ENCODE results near the gene CFAP107.
"Not testable (repeated sequence)": the region's sequence is repeated elsewhere in the genome, so short reads cannot be mapped to it uniquely, and the experiment has no call there.

The CFAP107 gene, protein sequence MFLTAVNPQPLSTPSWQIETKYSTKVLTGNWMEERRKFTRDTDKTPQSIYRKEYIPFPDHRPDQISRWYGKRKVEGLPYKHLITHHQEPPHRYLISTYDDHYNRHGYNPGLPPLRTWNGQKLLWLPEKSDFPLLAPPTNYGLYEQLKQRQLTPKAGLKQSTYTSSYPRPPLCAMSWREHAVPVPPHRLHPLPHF

GRCh38 chr1:12745992-12746323, at the start of gene CFAP107:
Gene CFAP107 (plus strand): TSS chr1:12746200. CDS start chr1:12746431, 231 bp downstream.
- no peak for DNase-seq (ENCODE audit: low read depth)

DNA sequence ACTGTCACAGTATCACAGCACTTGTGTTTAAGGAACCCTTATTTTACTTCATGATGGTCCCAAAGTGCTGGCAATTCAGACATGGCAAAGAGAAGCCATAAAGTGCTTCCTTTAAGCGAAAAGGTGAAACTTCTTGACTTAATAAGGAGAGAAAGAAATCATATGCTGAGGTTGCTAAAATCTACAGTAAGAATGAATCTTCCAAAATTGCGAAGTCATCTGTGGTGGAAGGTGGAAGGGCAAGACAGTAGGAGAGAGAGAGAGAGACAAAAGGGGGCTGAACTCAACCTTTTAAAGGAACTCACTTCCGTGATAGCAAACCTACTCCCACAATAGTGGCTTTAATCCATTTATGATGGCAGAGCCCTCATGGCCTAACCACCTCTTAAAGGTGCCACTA, 49.3 kb upstream of the CFAP107 start:
- DNase-seq (ENCODE audit: low read depth) = no peak

DNA sequence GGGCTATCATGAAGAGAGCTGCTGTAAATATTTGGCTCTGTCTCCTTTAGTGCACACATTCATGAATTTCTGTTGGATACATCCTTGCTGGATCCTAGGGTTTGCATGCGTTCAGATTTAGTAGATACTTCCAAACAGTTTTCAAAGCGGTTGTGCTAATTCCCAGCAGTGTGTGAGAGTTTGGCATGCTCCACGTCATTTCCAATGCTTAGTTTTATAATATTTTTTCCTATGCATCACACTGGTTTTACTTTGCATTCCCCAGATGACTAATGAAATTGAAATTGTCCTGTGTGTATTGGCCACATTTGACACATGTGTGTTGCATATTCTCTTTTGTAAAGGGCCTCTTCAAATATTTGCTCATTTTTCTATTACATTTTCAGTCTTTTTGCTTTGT, 48.6 kb upstream of the CFAP107 start:
- no peak for DNase-seq (ENCODE audit: low read depth)

DNA sequence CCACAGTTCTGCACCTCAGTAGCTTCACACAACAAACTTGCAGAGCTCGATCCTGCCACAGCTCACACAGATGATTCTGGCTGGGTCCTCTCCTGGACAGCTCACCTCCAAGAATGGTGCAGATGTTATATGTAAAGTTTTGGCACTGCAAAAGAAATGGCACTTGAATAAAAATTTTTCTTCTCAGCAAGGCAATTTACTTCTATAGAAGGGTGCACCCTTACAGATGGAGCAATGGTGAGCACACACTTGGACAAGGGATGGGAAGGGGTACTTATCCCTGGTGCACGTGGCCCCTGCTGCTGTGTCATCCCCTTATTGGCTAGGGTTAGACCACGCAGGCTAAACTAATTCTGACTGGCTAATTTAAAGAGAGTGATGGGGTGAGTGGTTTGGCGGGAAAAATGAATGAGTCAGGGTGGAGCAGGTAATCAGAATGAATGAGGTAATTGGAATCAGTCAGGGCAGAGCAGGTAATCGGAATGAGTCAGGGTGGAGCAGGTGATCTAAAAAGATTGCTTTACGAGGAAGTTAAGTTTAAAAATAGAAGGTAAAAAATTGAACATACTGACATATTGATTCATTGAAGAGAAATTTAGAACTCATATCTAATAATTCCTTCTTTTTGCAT, 42.1 kb upstream of the CFAP107 start:
- no peak for DNase-seq (ENCODE audit: low read depth)

- DNase-seq (ENCODE audit: low read depth) = no peak
These were observed 39.9 kb upstream of the CFAP107 start for GRCh38 chr1:12706061-12706460.

DNA sequence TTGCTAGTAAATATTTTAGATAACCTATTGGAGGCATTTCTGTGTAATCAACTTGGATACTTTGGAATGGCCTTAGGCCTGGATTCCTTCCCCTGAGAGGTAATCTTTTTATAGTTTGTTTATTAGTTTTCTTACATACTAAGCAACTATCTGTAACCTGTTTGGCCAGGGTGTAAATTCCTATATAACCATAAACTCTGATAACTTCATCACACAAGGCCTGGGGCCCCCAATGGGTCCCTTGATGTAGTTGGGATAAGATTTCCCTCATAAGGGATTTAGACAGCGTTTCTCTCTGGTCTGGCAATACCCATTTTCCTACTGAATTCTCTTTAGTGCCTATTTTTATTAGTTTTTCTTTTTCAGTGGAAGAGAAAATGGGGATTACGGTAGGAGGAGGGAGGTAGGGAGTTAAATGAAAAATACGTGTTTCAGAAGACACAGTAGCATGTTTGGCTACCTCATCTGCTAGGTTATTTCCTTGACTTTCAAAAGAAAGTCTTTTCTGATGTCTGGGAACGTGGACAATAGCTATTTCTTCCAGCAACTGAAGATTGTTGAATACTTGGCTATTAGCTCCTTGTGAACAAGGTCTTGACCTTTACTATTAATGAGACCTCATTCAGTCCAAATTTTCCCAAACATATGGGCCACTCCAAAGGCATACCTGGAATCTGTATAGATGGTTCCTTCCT, 37.5 kb upstream of the CFAP107 start:
- no peak for DNase-seq (ENCODE audit: low read depth)

DNA sequence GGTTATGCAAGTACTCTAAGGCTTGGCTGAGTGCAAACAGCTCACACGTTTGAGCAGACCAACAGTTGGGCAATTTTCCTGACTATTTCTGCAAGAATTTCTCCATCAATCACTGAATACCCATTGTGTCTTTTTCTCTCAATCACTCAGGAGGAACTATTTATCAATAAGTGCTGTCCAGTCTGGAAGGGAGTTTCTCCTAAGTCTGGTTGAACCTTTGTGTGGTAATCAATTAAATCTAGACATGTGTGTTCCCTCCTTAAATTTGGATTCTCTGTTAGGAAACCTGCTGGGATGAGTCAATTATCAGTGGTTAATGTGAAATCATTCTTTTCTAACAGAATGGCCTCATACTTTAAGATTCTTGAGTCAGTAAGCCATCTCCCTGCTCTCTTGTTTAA, 36.9 kb upstream of the CFAP107 start:
- no peak for DNase-seq (ENCODE audit: low read depth)

- DNase-seq (ENCODE audit: low read depth) = no peak
These were observed 36.3 kb upstream of the CFAP107 start for GRCh38 chr1:12709696-12710095.

DNA sequence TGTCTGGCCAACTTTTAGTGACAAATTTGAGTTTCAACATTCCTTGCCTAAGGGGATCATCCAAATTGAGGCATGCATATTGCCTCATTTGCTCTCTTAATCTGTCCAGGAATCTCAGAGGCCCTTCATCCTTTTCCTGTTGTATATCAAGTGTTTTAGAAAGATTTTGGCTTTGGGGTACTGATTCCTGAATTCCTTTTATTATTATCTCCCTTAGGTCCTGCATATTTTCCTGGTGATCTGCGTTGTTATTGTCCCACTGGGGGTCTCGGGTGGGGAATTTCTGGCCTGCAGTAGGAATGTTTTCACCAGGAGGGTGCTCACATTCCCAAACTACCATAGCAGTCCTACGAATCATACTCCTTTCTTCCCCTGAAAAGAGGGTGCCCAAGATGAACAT, 34.5 kb upstream of the CFAP107 start:
- DNase-seq (ENCODE audit: low read depth) = no peak

GRCh38 chr1:12712076-12712475, 33.9 kb upstream of the CFAP107 start:
- no peak for DNase-seq (ENCODE audit: low read depth)

DNA sequence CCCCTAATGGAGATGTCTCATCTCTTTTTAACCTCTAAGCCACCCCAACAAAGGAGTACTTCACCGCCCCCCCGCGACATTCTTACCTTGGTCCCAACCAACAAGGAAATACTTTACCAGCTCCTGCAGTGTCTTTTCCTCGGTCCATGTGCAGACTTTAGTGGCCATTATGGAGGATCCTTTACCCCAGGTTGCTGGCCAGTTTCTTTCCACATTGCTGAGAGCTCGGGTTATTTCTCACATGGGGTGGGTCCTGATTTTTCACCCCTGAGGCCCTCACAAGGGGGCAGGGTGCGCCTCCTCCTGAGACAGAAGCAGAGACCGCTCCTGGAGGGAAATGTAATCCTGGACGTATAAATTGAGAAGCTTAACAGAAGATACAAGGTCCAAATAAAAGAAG, 33.1 kb upstream of the CFAP107 start:
- DNase-seq (ENCODE audit: low read depth) = no peak

DNA sequence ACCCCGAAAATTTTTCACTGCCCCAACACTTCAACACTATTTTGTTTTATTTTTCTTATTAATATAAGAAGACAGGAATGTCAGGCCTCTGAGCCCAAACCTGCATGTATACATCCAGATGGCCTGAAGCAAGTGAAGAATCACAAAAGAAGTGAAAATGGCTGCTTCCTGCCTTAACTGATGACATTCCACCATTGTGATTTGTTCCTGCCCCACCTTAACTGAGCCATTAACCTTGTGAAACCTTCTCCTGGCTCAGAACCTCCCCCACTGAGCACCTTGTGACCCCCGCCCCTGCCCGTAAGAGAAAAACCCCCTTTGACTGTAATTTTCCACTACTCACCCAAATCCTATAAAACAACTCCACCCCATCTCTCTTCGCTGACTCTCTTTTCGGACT, 32.3 kb upstream of the CFAP107 start:
- not testable (repeated sequence) for DNase-seq (ENCODE audit: low read depth)

GRCh38 chr1:12714710-12715475, 31.1 kb upstream of the CFAP107 start:
- DNase-seq (ENCODE audit: low read depth) = no peak

- no peak for DNase-seq (ENCODE audit: low read depth)
These were observed 30.0 kb upstream of the CFAP107 start, which contains the start of gene AADACL3 for GRCh38 chr1:12715896-12716437. Gene AADACL3 (plus strand): TSS chr1:12716110. CDS start chr1:12716177, 67 bp downstream.

DNA sequence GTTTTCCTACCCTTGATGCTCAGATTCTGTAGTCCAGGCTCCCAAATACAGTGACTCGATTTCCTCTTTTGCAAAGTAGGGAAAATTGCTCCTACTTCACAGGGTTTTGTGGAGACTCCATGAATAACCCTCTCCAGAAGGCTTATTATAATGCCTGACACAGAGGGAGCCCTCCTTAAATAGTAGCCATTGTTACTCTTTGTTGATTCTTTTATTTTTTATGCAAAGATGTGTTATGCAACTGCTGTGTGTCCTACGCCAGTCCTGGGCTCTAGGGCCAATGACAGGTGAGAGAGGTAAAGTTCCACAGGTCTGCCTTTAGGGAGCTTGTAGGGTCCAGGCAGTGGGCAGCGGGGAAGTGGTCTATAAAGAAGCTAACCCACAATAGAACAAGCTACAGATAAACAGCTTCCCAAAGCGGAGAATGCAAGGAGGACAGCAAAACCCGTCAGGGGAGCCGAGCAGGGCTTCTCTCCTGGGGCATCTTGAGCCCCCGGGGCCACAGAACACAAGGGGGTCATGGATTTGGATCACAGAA, 28.6 kb upstream of the CFAP107 start:
- DNase-seq (ENCODE audit: low read depth) = no peak

DNA sequence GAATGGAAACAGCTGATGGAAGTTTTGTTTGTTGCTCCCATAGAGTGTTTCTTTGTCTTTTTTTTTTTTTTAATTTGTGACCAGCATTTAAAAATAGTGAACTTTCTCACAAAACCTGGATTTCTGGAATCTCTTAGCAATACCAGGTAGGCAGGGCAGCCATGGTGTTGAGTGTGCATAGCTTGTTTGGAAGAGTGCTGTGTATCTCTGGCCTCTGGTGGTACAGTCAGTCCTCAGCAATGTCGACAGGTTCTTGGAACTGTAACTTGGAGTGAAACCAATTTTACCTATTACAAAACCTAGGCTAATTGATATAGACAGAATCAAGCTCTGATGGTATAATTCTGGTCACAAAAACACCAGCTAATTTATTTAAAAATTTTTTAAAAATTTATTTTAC, 23.4 kb upstream of the CFAP107 start:
- DNase-seq (ENCODE audit: low read depth) = no peak

DNA sequence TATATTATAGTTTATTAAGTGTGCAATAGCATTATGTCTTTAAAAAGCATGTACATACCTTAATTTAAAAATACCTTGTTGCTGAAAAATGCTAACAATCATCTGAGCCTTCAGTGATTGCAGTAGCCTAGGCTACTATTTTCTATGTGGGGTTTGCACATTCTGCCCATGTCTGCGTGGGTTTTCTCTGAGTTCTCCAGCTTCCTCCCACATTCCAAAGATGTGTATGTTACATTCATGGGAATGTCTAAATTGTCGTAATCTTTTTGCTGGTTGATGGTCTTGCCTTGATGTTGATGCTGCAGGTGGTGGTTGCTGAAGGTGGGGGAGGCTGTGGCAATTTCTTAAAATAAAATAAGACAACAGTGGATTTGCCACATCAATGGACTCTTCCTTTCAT, 17.6 kb upstream of the CFAP107 start:
- DNase-seq (ENCODE audit: low read depth) = no peak

GRCh38 chr1:12730156-12730555, 15.8 kb upstream of the CFAP107 start:
- no peak for DNase-seq (ENCODE audit: low read depth)

GRCh38 chr1:12731084-12731483, 14.9 kb upstream of the CFAP107 start:
- not testable (repeated sequence) for DNase-seq (ENCODE audit: low read depth)

DNA sequence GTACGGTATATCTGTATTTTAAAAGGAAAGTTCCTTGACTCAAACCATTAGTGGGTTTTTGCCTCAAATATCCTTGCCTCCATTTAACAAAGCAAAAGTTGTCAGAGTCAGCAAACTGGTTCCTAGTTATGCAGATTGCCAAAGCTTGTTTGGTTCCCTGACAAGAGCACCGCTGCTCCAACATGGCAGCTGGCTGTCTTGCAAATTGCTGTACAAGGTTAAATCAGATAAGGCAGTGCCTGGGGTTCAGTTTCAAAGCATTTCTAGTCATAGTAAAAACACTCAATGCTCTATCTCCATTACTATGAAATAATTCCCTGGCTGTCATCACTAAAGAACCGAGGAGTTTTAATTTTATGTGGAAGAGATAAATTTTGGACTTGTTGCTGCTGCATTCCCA, 11.3 kb upstream of the CFAP107 start:
- DNase-seq (ENCODE audit: low read depth) = no peak

GRCh38 chr1:12738934-12739333, 7.1 kb upstream of the CFAP107 start:
- no peak for DNase-seq (ENCODE audit: low read depth)

DNA sequence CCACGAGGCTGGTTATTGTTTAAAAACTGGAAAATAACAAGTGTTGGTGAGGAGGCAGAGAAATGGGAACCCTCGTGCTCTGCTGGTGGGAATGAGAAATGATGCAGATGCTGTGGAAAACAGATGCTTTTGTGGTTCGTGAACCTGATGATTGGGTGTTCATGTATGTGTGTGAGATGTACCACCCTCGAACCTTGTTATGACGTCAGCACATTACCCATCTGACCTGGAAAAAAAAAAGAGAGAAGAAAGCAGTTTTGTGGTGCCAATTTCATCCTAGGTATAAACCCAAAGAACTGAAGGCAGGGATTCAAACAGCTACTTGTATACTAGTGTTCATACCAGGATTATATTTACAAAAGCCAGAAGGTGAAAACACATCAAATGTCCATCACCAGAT, 6.4 kb upstream of the CFAP107 start:
- DNase-seq (ENCODE audit: low read depth) = no peak
